HG03457 (cell line): ENCODE measurements around the gene HOXA4.

Experiments used
- ATAC-seq: cut with Tn5 transposase; IDR thresholded peaks from one replicate; pipeline ENCODE4 v1.9.1; 2021; ENCODE audit warnings: moderate number of reproducible peaks; ENCODE audit not compliant: unreplicated experiment

The HOXA4 gene

DNA sequence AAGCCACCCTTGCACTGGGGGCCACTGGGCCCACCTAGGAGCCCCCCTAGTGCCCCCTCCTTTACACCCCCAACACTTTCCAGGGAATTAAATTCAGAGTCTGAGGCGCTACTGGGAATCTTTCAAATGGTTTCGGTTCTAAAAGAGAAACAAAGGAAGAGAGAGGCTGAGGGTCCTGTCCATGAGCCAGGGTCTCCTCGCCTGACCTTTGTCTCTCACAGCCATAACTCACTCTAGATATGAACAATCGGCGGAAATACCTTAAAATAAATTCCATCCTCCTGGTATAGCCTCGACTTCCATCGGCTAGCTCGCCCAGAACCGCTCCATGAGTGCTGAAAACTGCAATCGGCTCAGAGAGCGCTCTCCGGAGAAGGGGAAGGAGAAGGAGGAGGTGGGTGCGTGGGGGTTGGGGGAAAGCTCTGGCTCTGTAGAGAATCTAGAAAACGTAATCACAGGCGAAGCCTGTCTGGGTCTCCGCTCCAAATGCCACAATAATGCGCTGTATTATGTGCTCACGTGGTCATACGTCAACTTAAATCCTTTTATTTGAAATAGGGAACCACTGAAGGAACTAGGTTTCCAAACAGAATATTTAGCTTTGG, 12.6 kb downstream of the HOXA4 start:
- no peak for ATAC-seq

DNA sequence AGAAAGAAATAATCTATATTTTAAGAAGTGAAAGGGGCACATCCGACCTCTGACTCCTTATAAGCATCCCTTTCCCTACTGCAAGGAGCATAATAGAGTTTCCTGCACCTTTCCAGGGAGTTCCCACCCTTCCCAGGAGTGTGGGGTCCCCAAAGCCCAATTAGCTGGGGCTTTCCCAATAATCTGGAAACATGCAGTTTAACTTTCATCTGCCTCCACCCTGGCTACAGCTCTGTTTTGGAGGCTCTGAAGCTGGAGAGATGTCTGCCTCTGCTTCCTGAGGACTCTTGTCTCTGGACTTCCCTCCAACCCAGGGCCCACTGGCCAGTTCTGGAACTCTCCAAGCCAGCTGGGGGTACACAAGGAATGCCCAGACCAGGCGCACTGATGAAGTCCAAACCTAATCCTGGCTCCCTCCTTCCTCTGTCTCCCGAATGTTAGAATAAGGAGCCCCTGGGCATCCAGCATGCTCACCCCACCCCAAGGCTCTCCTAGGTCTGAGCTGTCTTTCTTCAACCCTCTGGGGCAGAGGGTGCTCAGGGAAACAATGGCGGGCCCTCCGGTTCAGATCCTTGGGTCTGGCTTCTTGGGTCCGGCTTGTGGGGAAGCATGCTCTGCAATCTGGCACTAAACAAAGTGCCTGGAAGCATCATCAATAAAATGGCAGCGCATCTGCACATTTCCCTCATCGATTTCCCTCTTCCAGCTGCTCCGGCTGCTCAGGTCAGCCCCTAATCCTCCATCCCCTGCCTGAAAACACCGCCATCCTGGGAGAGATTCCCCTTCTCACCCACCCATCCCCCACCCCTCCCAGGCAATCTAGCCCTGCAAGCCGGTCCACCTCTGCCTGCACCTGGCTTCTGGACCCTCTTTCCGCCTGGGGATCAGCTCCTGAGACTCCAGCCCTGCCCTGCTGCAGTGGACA, 13.3 kb downstream of the HOXA4 start:
- no peak for ATAC-seq

DNA sequence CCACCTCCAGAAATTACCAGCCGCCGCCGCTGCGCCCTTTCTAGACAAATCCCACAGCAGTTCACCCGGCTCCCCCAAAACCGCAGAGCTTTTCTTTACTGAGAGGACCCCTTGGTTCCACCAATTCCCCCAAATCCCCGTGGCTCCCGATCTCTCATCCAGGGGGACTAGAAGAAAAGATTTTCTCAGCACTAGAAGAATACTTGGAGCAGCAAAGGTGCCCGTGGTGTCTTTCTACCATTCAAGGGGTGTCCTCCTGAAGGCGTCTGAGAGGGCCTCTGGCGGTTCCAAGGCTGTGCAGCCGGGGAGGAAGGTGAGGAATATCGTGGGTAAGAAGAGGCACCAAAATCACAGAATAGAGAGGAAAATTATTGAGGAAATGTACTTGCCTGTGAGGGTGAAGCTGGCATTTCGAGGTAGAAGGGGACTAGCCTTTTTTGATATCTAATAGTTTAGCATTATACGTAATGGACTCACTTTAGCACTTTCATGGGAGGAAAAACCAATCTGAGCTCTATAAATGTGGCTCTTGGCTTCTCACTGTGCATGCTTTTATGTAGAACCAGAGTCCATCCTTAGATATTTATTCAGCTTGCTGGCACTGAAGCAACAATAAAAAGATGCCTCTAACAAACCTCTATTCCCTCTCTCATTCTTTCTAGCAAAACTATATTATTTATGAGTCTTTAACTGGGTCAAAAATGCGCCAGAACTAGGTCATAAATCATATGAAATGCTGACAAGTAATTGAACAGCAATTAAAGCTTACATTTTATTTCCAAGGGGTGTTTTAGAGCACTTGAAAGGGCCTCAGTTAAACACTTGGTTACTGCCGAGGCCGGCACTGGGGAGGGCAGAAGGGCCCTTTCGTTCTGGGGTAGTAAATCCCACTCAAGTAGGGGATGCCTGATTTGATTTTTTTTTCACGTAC, 14.3 kb downstream of the HOXA4 start:
- ATAC-seq = no peak

DNA sequence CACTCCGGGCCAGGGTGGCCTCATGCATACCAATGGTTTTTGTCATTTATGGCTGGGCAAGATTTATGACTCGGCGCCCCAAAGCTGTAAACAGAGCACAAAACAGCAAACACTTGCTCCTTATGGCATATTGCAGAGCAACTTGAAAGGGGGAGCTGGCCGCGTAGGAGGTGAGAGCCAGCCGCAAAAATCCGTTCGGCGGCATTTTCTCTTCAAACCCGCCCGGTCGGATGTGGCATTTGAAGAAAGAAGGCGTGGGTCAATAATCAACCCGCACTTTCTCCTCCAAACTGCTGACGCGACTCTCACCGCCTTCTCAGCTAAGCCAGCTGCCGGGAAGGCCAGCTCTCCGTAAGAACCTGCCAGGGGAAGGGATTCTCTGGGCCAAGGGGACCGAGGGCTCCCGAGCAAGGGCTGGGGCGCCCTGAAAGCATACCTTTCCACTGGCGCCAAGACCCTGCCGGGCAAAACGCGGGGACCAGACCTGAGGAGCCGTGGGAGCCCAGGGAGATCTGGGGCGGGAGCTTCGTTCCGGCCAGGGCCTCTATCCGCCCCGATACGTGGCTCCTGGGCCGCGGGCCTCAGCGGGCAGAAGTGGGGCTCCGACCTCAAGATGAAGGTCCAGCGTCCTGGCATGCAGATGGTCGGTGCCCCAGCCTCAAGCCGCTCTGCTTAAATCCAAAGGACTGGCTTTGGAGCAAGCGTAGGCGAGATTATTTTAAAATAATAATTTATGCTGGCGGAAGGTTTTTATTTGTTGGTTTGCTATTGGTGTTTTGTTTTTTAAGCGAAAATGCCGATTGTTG, 15.1 kb downstream of the HOXA4 start:
- no peak for ATAC-seq

DNA sequence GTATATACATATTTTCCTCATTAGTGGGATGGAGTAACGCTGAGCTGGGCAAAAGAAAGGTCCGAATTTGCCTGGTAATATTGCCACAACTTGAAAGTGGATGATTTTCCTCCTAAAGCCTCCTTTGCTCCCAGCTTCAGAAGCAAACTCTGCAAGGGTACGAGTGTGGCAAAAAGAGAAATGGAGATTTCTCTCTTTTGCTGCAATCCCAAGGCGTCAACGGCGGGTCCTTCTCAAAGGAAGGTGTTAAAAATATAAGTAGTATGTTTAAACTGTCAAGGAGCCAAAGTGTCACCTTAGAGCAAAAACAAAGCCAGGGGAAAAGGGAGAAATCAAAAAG, 15.7 kb downstream of the HOXA4 start:
- ATAC-seq = no peak

DNA sequence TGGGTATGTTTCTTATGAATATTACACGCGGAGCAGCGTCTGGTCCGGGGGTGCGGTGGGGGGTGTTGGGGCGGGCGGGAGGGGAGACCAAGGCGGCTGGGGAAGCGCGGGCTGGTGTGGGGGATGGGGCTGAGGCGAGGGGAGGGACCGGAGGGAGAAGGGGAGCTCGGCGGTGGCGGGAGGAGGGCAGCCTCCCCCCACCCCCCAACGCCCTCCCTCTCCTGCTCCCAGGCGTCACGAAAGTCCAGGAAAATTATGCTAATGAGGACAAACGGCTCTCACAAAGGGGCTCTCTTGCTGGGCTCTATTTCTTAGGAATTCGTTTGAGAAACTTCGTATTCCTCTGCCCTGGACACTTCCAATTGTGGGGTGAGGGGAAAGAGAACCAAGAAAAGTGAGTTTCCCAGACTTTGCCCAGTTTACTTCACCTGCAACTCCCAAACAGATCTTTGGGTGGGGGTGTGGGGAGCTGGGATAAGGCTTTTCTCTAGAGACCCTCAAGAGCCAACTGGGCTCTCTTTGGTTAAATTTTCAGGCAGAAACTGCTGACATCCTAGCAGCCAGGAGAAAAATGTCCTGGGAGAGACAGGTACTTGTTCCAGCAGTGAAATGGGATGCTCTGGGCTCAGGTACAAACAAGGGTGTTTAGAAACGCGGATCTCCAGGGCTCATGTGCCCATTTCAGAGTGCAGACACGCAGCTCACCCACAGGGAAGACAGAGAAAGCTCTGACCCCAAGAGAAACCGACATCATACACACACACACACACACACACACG, 16.4 kb downstream of the HOXA4 start:
- no peak for ATAC-seq

DNA sequence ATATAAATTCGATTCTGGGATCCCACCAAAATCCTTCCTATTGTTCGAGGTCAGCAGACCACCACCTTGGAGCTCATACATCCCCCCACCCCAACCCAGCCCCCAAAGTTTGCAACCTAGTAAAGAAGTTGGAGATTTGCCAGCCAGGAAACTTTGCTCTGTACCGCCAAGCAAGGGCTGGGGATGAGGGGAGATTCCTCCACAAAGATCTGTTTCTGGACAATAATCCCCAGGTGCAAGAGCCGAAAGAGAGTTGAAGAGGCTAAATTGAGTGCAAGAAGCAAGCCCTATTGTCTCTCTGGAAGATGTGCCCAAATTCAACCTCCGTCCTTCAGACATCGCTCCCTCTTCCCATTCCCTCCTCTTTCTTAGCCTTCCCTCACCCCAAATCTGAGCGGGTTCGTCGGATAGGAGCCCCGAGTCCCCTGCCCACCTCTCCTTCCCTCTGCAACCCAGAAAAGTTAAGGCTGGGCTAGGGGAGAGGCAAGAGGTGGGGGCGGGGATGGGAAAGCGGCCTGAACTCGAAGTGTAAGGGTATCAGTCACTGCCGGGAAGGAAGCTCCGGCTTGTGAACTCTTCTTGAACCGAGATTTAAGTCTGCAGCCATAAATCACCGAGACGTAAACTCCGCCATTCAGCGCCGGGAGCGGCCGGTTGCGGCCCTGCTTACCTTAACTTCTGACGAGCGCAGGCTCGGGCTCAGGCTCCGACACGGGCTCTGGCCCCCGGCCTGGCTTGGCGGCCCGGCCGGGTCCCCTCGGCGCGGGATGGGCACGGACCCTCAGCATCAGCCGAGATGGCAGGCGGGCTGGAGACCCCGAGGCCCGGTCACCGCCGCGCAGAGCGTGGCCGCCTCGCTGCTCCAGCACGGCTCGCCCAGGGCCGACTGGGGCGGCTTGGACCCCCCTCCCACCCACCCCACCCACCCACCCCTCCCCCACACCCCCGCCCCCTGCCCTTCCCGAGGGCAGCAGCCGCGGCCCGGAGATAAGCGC, 17.3 kb downstream of the HOXA4 start:
- ATAC-seq = no peak

DNA sequence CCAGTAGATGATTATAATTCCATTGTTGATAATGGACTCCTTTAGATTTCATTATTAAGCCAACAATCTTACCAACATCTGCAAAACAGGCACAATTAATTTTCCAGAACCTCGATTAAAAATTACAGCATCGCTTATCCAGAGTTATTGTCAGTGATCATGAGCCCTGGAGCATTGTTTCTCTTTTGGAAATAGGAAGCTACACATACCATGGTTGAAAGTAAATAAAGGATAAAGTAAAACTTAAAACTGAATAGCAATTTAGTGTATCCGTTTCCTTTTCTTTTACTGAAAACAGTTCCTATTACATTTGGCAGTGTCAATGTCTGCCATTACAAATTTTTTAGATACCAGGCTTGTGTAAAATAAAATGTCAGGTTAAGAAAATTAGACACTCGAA, 18.2 kb downstream of the HOXA4 start:
- ATAC-seq = no peak

DNA sequence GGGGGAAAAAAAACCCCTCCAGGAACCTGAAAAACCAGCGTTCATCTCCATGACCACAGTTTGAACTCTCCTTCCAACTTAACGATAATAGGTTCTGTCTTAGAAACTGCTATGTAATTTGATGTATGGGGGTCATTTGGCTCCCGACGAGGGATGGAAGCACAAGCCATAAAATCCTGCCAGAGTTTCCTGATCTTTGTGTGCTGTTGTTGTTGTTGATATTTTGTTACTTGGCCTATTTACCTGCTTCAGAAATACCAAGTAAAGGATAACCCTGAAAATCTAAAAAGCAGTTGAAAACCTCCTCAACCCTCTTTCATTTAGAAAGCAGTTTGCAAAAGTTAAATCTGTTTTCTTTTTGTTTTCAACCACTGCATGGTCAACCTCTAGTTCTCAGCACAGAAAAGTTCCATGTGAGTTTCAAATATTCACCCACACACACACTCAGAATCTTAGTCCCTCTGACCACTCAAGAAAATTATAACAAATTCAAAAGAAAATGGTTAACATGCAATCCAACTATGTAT, 18.7 kb downstream of the HOXA4 start:
- no peak for ATAC-seq

DNA sequence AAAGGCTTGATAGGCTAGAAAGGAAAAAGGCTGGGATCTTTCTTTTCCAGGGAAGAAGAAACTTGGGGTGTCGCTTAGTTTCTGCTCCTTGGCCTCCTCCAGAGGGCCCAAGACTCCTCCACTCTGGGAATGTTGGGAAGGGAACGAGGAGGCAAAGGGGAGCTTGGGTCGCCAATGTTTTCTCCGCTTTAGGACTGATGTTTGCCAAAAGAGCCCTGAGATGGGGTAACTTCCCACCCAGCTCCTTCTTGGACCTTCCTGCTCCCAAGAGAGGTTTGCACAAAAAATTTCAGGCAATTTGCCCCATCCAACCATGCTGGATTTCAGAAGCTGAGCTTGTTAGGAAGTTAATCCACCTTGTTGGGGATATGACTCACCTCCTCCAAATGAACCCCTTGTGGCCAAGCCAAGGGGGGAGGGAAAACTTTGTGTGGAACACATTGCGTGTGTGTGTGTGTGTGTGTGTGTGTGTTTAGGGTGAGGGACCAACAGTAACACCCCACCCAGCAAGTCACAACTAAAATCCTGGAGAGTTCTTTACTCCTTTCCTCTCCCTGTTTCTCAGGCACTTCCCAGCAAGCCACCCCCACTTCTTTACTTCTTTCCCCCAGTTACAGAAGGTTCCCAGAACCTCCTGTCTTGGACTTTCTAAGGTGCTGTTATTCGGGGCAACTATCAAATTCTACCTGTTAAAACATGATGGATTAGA, 19.4 kb downstream of the HOXA4 start:
- no peak for ATAC-seq

DNA sequence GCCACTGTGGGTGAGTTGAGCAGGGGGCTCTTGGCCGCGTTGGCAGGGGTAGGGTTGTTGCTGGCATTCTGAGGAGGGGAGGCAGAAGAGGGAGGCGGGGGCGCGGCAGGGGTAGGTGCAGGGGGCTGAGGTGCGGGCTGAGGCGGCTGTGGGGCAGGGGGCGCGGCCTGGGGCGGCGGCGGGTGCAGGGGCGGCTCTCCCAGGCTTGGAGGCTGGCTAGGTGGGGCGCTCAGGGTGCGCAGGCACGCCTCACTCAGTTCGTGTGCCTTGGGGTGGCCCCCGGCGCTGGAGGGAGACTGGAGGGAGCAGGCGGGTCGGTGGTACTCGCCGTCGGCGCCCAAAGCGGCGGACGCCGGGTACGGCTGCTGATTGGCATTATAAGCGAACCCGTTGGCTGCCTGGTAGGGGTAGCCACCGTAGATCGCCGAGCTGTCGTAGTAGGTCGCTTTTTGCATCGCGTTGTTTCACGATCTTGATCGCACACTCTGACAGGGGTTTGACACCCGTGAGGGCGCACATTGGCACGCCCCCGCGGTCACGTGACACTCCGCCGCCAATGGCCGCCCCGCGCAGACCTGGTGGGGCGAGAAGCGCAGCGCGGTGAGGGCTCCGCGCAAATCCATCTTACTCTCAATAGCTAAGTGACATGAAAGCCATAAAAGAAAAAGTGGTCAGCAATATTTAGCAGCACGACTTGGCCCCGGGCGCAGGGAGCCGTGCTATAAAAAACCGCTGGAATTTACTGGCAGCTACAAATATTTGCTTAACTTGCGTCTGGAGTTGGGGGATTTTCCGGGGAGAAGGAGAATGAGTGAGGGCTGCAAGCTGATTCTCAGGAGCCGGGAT, 20.1 kb downstream of the HOXA4 start:
- no peak for ATAC-seq

DNA sequence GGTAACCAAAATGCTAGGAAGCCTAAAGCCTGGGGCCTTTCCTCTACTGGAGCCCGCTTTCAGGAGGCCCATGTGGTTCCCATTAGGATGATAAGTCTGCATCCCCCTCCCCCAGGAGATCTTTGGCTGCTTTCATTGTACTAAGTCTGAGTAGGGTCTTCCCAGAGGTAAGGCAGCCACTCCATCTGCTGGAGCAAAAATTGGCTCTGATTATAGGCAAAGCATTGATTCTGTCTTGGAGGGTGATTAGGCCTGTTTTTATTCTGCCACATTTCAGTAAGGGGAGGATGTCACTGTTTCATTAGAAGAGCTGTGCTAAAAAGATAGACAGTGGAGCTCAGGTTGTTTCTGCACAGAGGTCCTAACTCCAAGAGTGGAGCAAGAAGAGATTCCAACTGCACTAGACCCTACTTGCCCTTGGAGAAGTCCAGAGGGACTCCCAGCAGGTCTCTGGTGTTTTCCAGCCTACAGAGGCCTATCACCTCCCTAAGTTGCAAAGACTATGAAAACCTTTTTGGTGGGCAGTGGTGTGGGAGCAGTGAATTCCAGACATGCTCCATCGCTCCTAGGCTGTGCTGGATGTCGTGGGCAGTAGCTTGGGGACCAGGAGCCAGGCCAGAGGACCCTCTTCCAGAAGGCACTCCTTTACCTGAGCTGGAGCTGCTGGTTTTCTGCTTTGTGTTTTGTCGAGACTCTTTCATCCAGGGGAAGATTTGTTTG, 20.9 kb downstream of the HOXA4 start:
- ATAC-seq = no peak

DNA sequence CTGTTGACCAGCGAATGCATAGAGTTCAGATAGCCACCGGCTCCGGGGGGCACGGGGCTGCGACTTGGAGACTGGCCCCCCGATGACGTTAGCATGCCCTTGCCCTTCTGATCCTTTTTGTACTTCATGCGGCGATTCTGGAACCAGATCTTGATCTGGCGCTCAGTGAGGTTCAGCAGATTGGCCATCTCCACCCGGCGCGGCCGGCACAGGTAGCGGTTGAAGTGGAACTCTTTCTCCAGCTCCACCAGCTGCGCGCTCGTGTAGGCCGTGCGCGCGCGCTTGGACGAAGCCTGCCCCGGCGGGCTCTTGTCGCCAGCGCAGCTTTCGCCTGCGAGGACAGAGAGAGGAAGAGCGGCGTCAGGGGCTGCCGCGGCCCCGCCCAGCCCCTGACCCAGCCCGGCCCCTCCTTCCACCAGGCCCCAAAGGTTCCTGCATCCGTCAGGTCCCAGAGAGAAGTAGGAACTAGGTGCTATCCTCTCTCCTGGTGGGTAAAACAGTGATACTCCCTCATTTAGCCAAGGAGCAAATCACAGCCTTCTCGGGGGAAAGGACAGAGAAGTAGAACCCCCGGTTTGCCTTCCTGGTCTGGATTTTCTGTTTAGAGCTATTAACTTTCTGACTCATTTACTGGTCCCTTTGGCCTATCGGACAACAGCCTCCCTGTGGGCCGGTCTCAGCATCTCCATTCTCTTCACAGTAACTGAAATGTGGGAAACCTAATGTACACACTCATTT, 22.0 kb downstream of the HOXA4 start:
- ATAC-seq = no peak

DNA sequence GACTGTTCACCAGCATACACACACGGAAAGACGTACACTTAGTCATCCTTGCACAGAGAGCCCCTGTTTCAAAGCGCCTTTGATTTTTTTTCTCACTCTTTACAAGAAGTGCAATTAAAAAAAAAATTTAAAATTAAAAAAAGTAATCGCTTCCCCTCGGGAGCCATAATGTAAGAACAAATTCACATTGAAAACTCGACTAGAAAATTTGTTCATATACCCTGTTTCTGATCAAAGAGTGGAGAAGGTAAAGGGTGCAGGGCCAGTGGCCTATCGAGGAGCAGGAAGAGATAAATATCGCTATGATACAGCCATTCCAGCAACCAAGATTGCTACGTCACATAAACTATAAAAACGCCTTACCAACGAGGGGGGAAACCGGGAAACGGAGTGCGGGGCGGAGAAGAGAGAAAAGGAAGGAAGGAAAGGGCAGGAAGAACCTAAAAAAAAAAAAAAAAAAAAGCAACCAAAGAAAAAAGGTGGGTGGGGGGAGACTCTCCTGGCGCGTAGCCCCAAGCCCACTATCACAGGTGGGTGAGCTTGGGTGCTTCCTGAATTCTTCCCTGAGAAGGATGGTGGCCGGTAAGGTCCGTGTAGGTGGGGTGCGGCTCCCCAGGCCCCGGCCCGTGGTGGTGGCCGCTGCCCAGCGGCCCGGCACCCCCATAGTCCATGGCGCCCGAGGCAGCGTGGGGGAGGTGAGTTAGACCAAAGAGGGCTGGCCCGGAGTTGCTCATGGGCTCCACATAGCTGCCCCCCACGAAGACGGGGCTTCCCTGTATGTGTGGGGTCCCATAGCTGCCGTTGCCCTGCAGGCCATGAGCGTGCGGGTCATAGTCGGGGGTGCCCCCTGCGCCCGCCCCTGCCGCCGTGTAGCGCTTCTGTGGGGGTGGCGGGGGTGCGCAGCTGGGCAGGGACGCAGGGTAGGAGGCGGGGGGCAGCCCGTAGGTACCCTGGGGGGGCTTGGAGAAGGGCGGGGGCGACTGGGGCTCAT, 22.9 kb downstream of the HOXA4 start:
- no peak for ATAC-seq

DNA sequence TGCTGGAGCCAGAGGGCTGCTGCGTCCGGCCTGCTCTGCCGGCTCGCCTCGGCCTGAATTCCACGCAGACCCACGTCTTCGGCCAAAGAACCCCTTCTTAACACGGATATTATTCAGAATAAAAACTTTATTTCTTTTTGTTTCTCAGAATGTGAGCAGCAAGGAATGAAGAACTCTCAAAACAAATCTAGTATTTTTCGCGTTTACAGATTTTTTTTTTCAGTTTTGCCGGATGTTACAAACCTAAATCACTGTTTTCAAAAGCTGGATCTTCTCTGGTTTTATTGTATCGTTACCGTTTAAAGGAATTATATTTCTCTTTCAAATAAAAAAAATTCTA, 23.7 kb downstream of the HOXA4 start:
- ATAC-seq = no peak
